GM18519 (cell line): ENCODE results near the gene LRRC27.
"Not testable (repeated sequence)": the region's sequence is repeated elsewhere in the genome, so short reads cannot be mapped to it uniquely, and the experiment has no call there.

Experiments used
- ATAC-seq: cut with Tn5 transposase; IDR thresholded peaks from one replicate; pipeline ENCODE4 v1.9.1; 2021; ENCODE audit warnings: mild to moderate bottlenecking, moderate library complexity; ENCODE audit not compliant: unreplicated experiment, low FRiP score

LRRC27 gene

GRCh38 chr10:132385721-132386418 is 53.9 kb downstream of the LRRC27 start:
- no peak for ATAC-seq

- ATAC-seq, result no peak
Observed at GRCh38 chr10:132386419-132386831, 54.4 kb downstream of the LRRC27 start.

DNA sequence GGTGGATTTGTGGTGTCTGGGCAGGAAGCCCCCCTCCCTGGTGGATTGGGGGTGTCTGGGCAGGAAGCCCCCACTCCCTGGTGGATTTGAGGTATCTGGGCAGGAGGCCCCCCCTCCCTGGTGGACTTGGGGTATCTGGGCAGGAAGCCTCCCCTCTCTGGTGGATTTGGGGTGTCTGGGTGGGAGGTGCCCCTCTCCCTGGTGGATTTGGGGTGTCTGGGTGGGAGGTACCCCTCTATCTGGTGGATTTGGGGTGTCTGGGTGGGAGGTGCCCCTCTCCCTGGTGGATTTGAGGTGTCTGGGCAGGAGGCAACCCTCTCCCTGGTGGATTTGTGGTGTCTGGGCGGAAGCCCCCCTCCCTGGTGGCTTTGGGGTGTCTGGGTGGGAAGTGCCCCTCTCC is 54.9 kb downstream of the LRRC27 start:
- ATAC-seq, result not testable (repeated sequence)

GRCh38 chr10:132387764-132388210 is 55.8 kb downstream of the LRRC27 start:
- peak; percentile 48 for ATAC-seq

- ATAC-seq, result no peak
Observed at GRCh38 chr10:132388891-132389432, 57.0 kb downstream of the LRRC27 start.

- ATAC-seq, result no peak
Observed at GRCh38 chr10:132389433-132390169, 57.6 kb downstream of the LRRC27 start.

GRCh38 chr10:132390170-132390920 is 58.4 kb downstream of the LRRC27 start:
- ATAC-seq, result no peak

DNA sequence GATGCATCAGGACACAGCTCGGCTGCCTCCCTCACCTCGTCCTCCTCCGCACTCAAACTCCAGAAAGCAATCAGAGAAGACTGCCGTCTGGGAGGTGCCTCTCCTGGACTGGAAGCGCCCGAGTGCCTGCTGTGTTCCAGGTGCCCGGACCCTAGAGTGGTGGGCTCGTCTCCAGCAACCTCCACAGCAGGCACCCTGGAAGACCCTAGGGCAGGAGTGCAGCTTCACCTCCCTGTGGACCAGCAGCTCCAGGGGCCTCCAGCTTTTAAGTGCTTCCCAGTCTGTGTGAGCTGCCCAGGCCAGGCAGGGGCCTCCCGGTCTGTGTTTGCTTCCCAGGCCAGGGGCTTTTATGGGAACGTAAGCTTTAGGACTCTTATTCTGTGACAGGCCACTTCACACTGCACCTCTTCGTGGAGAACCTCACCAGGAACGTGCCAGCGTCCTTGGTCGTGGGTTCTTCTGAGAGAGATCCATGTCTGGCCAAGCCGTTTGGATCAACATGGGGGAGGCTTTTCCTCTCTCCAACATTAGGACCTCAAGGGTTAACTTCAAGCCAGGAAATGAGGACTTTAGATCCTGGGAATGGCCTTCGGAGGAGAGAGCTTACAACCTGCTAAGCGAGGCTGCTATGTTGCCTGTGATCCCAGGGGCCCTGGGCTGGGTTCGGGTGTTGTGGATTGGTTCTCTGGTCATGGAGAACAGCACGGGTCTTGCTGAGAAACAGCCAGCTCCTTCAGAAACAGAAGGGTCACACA is 59.1 kb downstream of the LRRC27 start:
- ATAC-seq, result no peak

GRCh38 chr10:132391676-132392020 is 59.7 kb downstream of the LRRC27 start:
- no peak for ATAC-seq

- ATAC-seq, result no peak
Observed at GRCh38 chr10:132392184-132392800, 60.3 kb downstream of the LRRC27 start.

DNA sequence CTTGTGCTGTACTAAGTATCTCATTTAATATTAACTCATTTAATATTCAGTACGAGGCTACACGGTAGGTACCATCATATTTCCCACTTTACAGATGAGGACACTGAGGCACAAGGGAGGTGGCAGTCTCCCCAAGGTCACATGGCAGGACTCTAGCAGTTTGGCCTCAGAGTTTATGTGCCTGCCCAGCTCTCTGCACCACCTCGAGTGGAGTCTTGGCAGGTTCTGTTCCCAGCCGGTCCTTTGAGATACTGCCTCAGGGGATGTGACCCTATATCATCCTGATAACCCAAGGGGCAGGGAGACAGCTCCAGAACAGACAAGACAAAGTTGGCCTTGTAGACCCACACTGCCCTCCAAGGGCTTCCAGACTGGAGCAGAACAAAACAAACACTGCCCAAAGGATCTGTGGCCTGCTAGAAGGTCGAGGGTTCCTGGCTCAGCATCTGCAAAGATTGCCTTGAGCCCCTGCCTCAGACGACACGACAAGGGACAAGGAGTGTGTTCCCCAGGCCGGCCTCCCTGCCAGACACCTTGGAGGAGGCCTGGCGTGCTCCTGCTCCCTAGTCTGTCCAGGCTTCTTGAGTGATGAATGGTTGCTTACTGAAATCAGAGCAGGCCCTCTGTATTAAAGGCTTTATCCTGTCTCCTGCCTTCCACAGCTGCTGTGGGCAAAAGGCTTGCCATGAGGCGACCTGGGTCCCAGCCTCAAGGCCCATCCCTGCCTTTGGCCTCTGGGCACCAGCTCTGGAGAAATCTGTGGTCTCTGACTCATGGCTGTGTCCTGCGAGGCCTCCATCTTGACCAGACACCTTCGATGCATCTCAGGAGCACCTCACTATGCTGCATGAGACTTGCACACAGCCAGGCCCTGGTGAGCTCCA is 61.1 kb downstream of the LRRC27 start:
- ATAC-seq, result no peak

DNA sequence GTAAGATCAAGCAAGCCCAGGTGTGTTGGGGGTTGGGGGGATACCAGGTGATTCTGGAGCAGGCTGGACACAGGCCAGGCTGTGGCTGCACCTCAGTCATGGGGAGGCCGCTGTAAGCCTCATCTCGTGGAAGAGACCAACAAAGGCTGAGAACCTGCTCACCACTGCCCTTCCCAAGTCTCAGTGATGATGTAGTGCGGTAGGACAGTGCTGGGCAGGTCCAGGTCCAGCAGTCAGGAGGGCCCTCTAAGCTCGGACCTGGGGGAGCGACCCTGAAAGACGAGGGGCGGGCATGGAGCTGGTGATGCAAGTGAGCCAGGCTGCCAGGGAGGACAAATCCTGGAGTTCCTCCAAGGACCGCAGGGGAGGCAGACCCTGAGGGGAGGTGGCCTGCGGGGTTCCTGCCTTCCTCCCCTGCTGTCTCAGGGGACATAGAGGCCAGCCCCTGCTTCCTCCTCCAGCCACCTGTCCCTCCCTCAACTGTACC is 61.7 kb downstream of the LRRC27 start:
- no peak for ATAC-seq

GRCh38 chr10:132394201-132394811 is 62.3 kb downstream of the LRRC27 start:
- ATAC-seq, result no peak

GRCh38 chr10:132394936-132395703 is 63.1 kb downstream of the LRRC27 start:
- no peak for ATAC-seq

GRCh38 chr10:132395704-132396493 is 63.9 kb downstream of the LRRC27 start:
- peak; percentile 22 for ATAC-seq

GRCh38 chr10:132396494-132397035 is 64.6 kb downstream of the LRRC27 start:
- peak; percentile 38 for ATAC-seq
